Measurements from ENCODE around the gene FNBP1L.
A peak's percentile ranks its signal among the peaks of the same experiment; 100 is the strongest.
"Not testable (repeated sequence)": the region's sequence is repeated elsewhere in the genome, so short reads cannot be mapped to it uniquely, and the experiment has no call there.

Gene FNBP1L

GRCh38 chr1:93587354-93587753 lies 139.4 kb downstream of the FNBP1L start:
- no peak for DNase-seq (ENCODE audit: insufficient read length, low spot score)
- FAIRE-seq, result no peak

GRCh38 chr1:93588206-93588605 lies 140.3 kb downstream of the FNBP1L start:
- FAIRE-seq (no peak), DNase-seq (ENCODE audit: insufficient read length, low spot score) (no peak)

- FAIRE-seq (no peak), DNase-seq (ENCODE audit: insufficient read length, low spot score) (no peak)
Measured at GRCh38 chr1:93588955-93589354, 141.0 kb downstream of the FNBP1L start.

GRCh38 chr1:93591291-93591675 lies 143.4 kb downstream of the FNBP1L start:
- DNase-seq (ENCODE audit: insufficient read length, low spot score), result peak; percentile 30
- not testable (repeated sequence) for FAIRE-seq

GRCh38 chr1:93591676-93592550 lies 144.0 kb downstream of the FNBP1L start:
- FAIRE-seq (peak; percentile 86), DNase-seq (ENCODE audit: insufficient read length, low spot score) (peak; percentile 46)

- no peak for FAIRE-seq
- no peak for DNase-seq (ENCODE audit: insufficient read length, low spot score)
Measured at GRCh38 chr1:93592551-93592949, 144.6 kb downstream of the FNBP1L start.

- no peak for FAIRE-seq
- no peak for DNase-seq (ENCODE audit: insufficient read length, low spot score)
Measured at GRCh38 chr1:93593854-93594602, 146.1 kb downstream of the FNBP1L start.

GRCh38 chr1:93594603-93594880 lies 146.6 kb downstream of the FNBP1L start:
- FAIRE-seq (no peak), DNase-seq (ENCODE audit: insufficient read length, low spot score) (no peak)

- FAIRE-seq (no peak), DNase-seq (ENCODE audit: insufficient read length, low spot score) (no peak)
Measured at GRCh38 chr1:93595266-93595665, 147.3 kb downstream of the FNBP1L start.

GRCh38 chr1:93595743-93596142 lies 147.8 kb downstream of the FNBP1L start:
- FAIRE-seq, result no peak

GRCh38 chr1:93596329-93597089 lies 148.6 kb downstream of the FNBP1L start:
- no peak for DNase-seq (ENCODE audit: insufficient read length, low spot score)
- FAIRE-seq, result no peak

More at GRCh38 chr1:93595743-93596142, 147.8 kb downstream of the FNBP1L start:
- DNase-seq (ENCODE audit: insufficient read length, low spot score), result no peak

- no peak for DNase-seq (ENCODE audit: insufficient read length, low spot score)
- no peak for FAIRE-seq
Measured at GRCh38 chr1:93597709-93598108, 149.8 kb downstream of the FNBP1L start.

- FAIRE-seq, result no peak
- DNase-seq (ENCODE audit: insufficient read length, low spot score), result no peak
Measured at GRCh38 chr1:93598396-93598795, 150.5 kb downstream of the FNBP1L start.

GRCh38 chr1:93598861-93599439 lies 151.0 kb downstream of the FNBP1L start:
- FAIRE-seq, result no peak
- no peak for DNase-seq (ENCODE audit: insufficient read length, low spot score)

- FAIRE-seq (no peak), DNase-seq (ENCODE audit: insufficient read length, low spot score) (no peak)
Measured at GRCh38 chr1:93599479-93599878, 151.6 kb downstream of the FNBP1L start.

GRCh38 chr1:93600663-93601062 lies 152.7 kb downstream of the FNBP1L start:
- FAIRE-seq (no peak), DNase-seq (ENCODE audit: insufficient read length, low spot score) (no peak)

GRCh38 chr1:93601686-93602085 lies 153.8 kb downstream of the FNBP1L start:
- FAIRE-seq (no peak), DNase-seq (ENCODE audit: insufficient read length, low spot score) (no peak)

GRCh38 chr1:93602101-93602500 lies 154.2 kb downstream of the FNBP1L start:
- DNase-seq (ENCODE audit: insufficient read length, low spot score), result no peak
- FAIRE-seq, result no peak

- DNase-seq (ENCODE audit: insufficient read length, low spot score) (no peak), FAIRE-seq (no peak)
Measured at GRCh38 chr1:93603106-93603505, 155.2 kb downstream of the FNBP1L start.

GRCh38 chr1:93603601-93604000 lies 155.7 kb downstream of the FNBP1L start:
- no peak for FAIRE-seq
- DNase-seq (ENCODE audit: insufficient read length, low spot score), result no peak
